GM23338 (cell line): Measurements from ENCODE around the gene CHMP6.

Experiments
- CREB1 ChIP-seq: fragments of 250-450 bp; sonication (Bioruptor Pico); IDR thresholded peaks from 2 replicates; pipeline ENCODE4 v1.5.0; 2020; ENCODE audit warnings: low read depth, mild to moderate bottlenecking, moderate library complexity
- CTCF ChIP-seq, 2 experiments: fragments of 200-600 bp in 1 of 2; sonication (generic) in 1 of 2; conservative IDR thresholded peaks; 2 replicates each; pipeline versions ENCODE4 v1.5.1 to v1.6.1; 2016 to 2017; ENCODE audit warnings: antibody characterized with exemption in 2 of 2, low read depth in 2 of 2, mild to moderate bottlenecking in 2 of 2, moderate library complexity in 1 of 2
- ETS1 ChIP-seq: IDR thresholded peaks from 2 replicates; pipeline ENCODE4 v1.6.1; 2016; ENCODE audit warnings: antibody characterized with exemption
- EZH2 ChIP-seq: fragments of 200-600 bp; sonication (generic); IDR thresholded peaks from one replicate; pipeline ENCODE4 v1.8.0; 2017; ENCODE audit warnings: antibody characterized with exemption, mild to moderate bottlenecking, low read depth; ENCODE audit not compliant: unreplicated experiment
- EZH2phosphoT487 ChIP-seq: fragments of 200-600 bp; sonication (generic); IDR thresholded peaks from one replicate; pipeline ENCODE4 v1.8.1; 2018; ENCODE audit warnings: antibody characterized with exemption; ENCODE audit not compliant: unreplicated experiment
- JUNB ChIP-seq: IDR thresholded peaks from one replicate; pipeline ENCODE4 v1.6.1; 2016; ENCODE audit warnings: antibody characterized with exemption; ENCODE audit not compliant: unreplicated experiment
- POLR2AphosphoS5 ChIP-seq: IDR thresholded peaks from 2 replicates; pipeline ENCODE4 v1.6.1; 2016; ENCODE audit warnings: antibody characterized with exemption, low read depth
- REST ChIP-seq: IDR thresholded peaks from one replicate; pipeline ENCODE4 v1.6.1; 2018; ENCODE audit warnings: antibody characterized with exemption; ENCODE audit not compliant: unreplicated experiment

DNA sequence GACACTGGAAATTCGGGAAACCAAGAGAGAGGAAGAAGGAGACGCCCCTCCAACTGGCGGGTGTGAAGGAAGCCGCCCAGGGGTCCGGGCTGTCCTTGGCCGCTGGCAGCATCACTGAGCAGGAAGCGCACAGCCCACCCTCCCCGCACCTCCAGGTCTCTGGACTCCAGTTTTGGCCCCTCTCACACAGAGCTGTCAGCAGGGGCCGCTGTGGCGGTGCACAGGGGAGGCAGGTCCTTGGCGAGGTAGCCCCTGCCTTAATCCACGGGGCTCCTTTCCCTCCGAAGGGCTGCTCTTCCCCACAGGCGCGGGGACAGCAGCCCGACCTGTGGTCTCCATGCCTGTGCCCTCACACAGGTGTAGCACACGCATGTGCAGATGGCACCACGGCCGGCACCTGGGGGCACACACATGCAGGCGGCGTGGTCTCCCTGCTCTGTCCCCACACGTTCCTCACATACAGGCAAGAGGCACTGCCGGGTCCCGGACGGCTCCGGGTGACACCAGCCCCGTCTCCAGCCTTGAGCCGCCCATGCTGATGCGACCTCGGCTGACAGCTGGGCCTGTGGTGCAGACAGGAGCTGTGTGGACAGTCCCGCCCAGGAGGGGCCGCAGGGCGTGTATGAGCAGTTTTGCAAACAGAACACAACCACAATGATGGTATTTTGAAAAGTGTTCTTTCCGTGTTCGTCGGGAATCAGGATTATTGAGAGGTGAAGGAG, 26.6 kb upstream of the CHMP6 start:
- TF ChIP-seq EZH2 = no peak
- no peak for TF ChIP-seq POLR2AphosphoS5
- no peak for TF ChIP-seq REST
- TF ChIP-seq CTCF (conservative IDR thresholded peaks at IDR 0.05; ENCODE audit: low read depth in 2 of 2) = peak in 1 of 2 experiments; percentile 44; a peak in 2 of 4 replicates
- TF ChIP-seq EZH2phosphoT487 = no peak
- TF ChIP-seq ETS1 = no peak
- no peak for TF ChIP-seq CREB1 (CRISPR knock-in tag)
- TF ChIP-seq JUNB = no peak
